Tibial nerve (tissue), 4 donors: ENCODE measurements around the gene UBASH3A. TPM values are rescaled to one million over a fixed set of nuclear protein-coding genes. Genes with fewer than 3 reads are reported as not detected.

Source experiments
- DNase-seq, 2 donors: peaks; one replicate each; pipeline ENCODE4 v3.0.0-alpha.2; 2019; ENCODE audit warnings: low spot score in 2 of 2
- H3K27ac ChIP-seq, 4 donors: fragments of 200-600 bp; sonication (generic) in 3 of 4; one replicate each; pipeline ENCODE4 v1.5.1; 2017 to 2019; ENCODE audit warnings: mild to moderate bottlenecking in 1 of 4
- H3K27me3 ChIP-seq, 2 donors: fragments of 200-600 bp; sonication (generic) in 1 of 2; one replicate each; pipeline versions ENCODE4 v1.5.1 to v1.6.0; 2017 to 2019
- H3K36me3 ChIP-seq, 3 donors: fragments of 200-600 bp; sonication (generic); one replicate each; pipeline ENCODE4 v1.5.1; 2018 to 2019
- H3K4me1 ChIP-seq, 4 donors: fragments of 200-600 bp; sonication (generic) in 3 of 4; one replicate each; pipeline ENCODE4 v1.5.1; 2017 to 2019
- H3K4me3 ChIP-seq, 4 donors: fragments of 200-600 bp; sonication (generic) in 3 of 4; one replicate each; pipeline ENCODE4 v1.5.1; 2017 to 2019; ENCODE audit warnings: mild to moderate bottlenecking in 1 of 4, moderate library complexity in 1 of 4
- H3K9me3 ChIP-seq, 4 donors: fragments of 200-600 bp; sonication (generic) in 3 of 4; one replicate each; pipeline ENCODE4 v1.5.1; 2017 to 2019
- CTCF ChIP-seq, 5 experiments: fragments of 200-600 bp in 3 of 5; fragments of 450-650 bp in 2 of 5; sonication (generic) in 3 of 5; IDR thresholded peaks; one replicate each; pipeline ENCODE4 v1.5.1; 2016 to 2019; ENCODE audit warnings: antibody characterized with exemption in 5 of 5, mild to moderate bottlenecking in 3 of 5, moderate library complexity in 2 of 5
- EP300 ChIP-seq, 2 donors: sonication (generic); formaldehyde crosslinking; IDR thresholded peaks; one replicate each; pipeline ENCODE4 v1.6.1; 2017; ENCODE audit warnings: antibody characterized with exemption in 2 of 2, mild to moderate bottlenecking in 1 of 2
- POLR2A ChIP-seq, 2 donors: fragments of 450-650 bp; IDR thresholded peaks; one replicate each; pipeline ENCODE4 v1.6.1; 2017; ENCODE audit warnings: antibody characterized with exemption in 2 of 2, mild to moderate bottlenecking in 2 of 2, moderate library complexity in 2 of 2
- WGBS, 2 donors: methylation state at CpG; one replicate each; pipeline ENCODE4 v1.1.5; 2018; 5-methylcytosine and 5-hydroxymethylcytosine counted together
- total RNA-seq, 4 donors: library from RNA; depleted of rRNA; stranded (reverse); fragments of >200 nt; gene quantifications; one replicate each; pipeline ENCODE4 v1.1.0, GENCODE V29; 2016

The UBASH3A gene
- total RNA-seq, 4 donors from 2014 or later, result 0.59 to 5.9 (median 0.90) TPM; not detected in 1

GRCh38 chr21:42358261-42358660, 45.4 kb upstream of the UBASH3A start:
- H3K4me1 ChIP-seq, result no peaks in the 10 kb centered on the region
- 90 to 91% methylated on average over 12 of the region's 12 CpGs for WGBS, 2 donors
- no peak overlapping the region for H3K27ac ChIP-seq
- no peaks in the 10 kb centered on the region for H3K36me3 ChIP-seq
- H3K4me3 ChIP-seq, result no peak overlapping the region
- peaks cover 0 to 50% (median 0%) of the 10 kb centered on the region in 4 donors for H3K9me3 ChIP-seq
- no peaks in the 10 kb centered on the region for H3K27me3 ChIP-seq
- DNase-seq, result no peak
- no peak for TF ChIP-seq POLR2A (IDR thresholded peaks at IDR 0.05)
- no peak for TF ChIP-seq EP300 (IDR thresholded peaks at IDR 0.05)
- no peak for TF ChIP-seq CTCF (IDR thresholded peaks at IDR 0.05)

GRCh38 chr21:42358937-42359336, 44.8 kb upstream of the UBASH3A start:
- 84 to 87% methylated on average over 13 of the region's 13 CpGs for WGBS, 2 donors
- Histone ChIP-seq H3K4me1 (no peaks in the 10 kb centered on the region), H3K9me3 (peaks cover 0 to 50% (median 0%) of the 10 kb centered on the region in 4 donors), H3K36me3 (no peaks in the 10 kb centered on the region), H3K4me3 (no peak overlapping the region), H3K27ac (no peak overlapping the region), H3K27me3 (no peaks in the 10 kb centered on the region)
- TF ChIP-seq CTCF (IDR thresholded peaks at IDR 0.05) (no peak), EP300 (IDR thresholded peaks at IDR 0.05) (no peak)
- no peak for DNase-seq

- no peak for DNase-seq
- Histone ChIP-seq H3K36me3 (no peaks in the 10 kb centered on the region), H3K27me3 (peaks cover 0 to 7% of the 10 kb centered on the region in 2 donors), H3K9me3 (peaks cover 0 to 38% (median 0%) of the 10 kb centered on the region in 4 donors), H3K4me3 (no peak overlapping the region), H3K27ac (no peak overlapping the region), H3K4me1 (no peaks in the 10 kb centered on the region)
- WGBS, 2 donors, result 59 to 88% methylated on average over 2 of the region's 2 CpGs
- TF ChIP-seq POLR2A (IDR thresholded peaks at IDR 0.05) (no peak), EP300 (IDR thresholded peaks at IDR 0.05) (no peak), CTCF (IDR thresholded peaks at IDR 0.05) (no peak)
Measured at GRCh38 chr21:42360317-42360716, 43.4 kb upstream of the UBASH3A start.

GRCh38 chr21:42361286-42361685, 42.4 kb upstream of the UBASH3A start:
- Histone ChIP-seq H3K4me1 (no peaks in the 10 kb centered on the region), H3K4me3 (no peak overlapping the region), H3K27ac (no peak overlapping the region), H3K27me3 (peaks cover 0 to 7% of the 10 kb centered on the region in 2 donors), H3K9me3 (peaks cover 0 to 29% (median 0%) of the 10 kb centered on the region in 4 donors), H3K36me3 (no peaks in the 10 kb centered on the region)
- no peak for TF ChIP-seq EP300 (IDR thresholded peaks at IDR 0.05)
- TF ChIP-seq POLR2A (IDR thresholded peaks at IDR 0.05), result no peak
- no peak for TF ChIP-seq CTCF (IDR thresholded peaks at IDR 0.05)
- 43 to 44% methylated on average over 6 to 7 of the region's 7 CpGs for WGBS, 2 donors
- no peak for DNase-seq

- no peaks in the 10 kb centered on the region for H3K4me1 ChIP-seq
- no peak overlapping the region for H3K4me3 ChIP-seq
- H3K9me3 ChIP-seq, result peaks cover 0 to 20% (median 0%) of the 10 kb centered on the region in 4 donors
- WGBS, 2 donors, result 63 to 72% methylated on average over 12 of the region's 12 CpGs
- no peak for DNase-seq
- no peak for TF ChIP-seq POLR2A (IDR thresholded peaks at IDR 0.05)
- TF ChIP-seq EP300 (IDR thresholded peaks at IDR 0.05), result no peak
- no peak for TF ChIP-seq CTCF (IDR thresholded peaks at IDR 0.05)
- H3K27ac ChIP-seq, result no peak overlapping the region
- peaks cover 0 to 7% of the 10 kb centered on the region in 2 donors for H3K27me3 ChIP-seq
- H3K36me3 ChIP-seq, result no peaks in the 10 kb centered on the region
Measured at GRCh38 chr21:42362198-42362597, 41.5 kb upstream of the UBASH3A start.
